GM18907 (cell line): Measurements from ENCODE around the gene ZNF799.
"Not testable (repeated sequence)": the region's sequence is repeated elsewhere in the genome, so short reads cannot be mapped to it uniquely, and the experiment has no call there.

Experiments used
- ATAC-seq: cut with Tn5 transposase; IDR thresholded peaks from one replicate; pipeline ENCODE4 v1.9.1; 2021; ENCODE audit warnings: mild to moderate bottlenecking, moderate library complexity; ENCODE audit not compliant: unreplicated experiment

ZNF799 gene

DNA sequence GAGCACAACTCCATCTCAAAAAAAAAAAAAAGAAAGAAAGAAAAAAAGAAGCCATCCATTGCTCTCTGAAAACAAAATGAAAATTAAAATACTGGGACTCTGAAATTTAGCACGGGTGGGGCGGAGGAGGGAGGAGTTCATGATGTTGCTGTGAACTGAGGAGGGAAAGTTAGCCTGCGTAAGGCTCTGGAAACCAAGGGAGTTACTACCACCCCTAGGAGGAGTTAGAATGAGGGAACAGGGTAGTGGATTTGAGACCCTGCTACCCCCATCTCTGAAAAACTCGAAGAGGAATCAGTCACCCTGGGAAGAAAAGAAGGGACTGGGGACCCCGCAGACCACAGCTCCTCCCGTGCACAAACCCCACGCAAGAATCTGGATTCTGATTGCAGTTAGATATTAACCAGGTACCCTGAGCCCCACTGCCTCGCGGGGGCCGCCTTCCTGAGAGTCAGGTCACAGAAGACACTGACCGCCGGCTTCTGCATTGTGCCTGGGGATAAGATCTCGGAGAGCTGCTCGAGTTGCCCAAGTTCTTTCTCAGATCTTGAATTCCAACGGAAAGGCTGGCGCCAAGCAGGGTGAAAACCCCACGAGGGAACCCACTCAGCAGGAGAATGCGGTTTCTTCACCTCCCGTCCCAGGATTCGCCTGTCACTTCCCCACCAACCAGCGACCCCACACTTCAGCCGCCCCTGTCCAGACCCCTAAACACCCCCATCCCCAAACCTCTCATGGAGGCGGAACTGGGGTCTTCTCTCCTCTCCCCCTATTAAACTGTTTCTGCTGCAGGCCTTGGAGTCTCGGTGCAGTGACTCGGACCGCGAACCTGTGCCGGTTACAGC lies 36.5 kb downstream of the ZNF799 start:
- ATAC-seq, result no peak

- not testable (repeated sequence) for ATAC-seq
These were observed 38.8 kb downstream of the ZNF799 start for GRCh38 chr19:12362236-12362635.

GRCh38 chr19:12353375-12353774 lies 47.7 kb downstream of the ZNF799 start:
- ATAC-seq, result no peak

GRCh38 chr19:12350890-12351197 lies 50.2 kb downstream of the ZNF799 start:
- no peak for ATAC-seq

DNA sequence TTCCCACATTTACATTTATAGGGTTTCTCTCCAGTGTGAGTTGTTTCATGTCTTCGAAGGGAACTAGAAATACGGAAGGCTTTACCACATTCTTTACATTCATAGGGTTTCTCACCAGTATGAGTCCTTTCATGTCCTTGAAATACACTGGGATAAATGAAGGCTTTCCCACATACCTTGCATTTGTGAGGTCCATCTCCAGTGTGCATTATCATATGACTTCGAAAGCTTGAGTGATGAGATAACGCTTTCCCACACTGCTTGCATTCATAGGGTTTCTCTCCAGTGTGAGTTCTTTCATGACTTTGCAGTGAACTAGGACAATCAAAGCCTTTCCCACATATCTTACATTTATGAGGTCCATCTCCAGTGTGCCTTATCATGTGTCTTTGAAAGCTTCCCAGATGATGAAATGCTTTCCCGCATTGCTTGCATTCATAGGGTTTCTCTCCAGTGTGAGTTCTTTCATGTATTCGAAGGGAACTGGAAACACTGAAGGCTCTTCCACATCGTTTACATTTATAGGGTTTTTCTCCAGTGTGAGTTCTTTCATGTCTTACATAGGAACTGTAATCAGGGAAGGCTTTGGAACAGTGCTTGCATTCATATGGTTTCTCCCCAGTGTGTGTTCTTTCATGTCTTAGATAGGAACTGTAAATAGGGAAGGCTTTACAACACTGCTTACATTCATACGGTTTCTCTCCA lies 50.7 kb downstream of the ZNF799 start:
- ATAC-seq, result no peak

GRCh38 chr19:12346896-12347295 lies 54.2 kb downstream of the ZNF799 start:
- no peak for ATAC-seq

DNA sequence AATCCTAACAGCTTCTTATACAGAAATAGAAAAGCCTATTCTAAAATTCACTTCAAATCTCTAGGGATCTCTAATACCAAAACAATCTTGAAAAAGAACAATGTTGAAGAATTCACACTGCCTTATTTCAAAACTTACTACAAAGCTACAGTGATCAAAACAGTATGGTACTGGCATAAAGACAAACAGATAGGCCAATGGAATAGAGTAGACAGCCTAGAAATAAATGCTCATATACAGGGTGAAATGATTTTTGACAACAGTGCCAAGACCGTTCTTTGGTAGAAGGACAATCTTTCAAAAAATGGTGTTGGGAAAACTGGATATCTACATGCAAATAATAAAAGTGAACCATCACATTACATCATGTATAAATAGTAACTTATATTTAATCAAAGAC lies 55.9 kb downstream of the ZNF799 start:
- no peak for ATAC-seq
